HepG2 (cell line): Measurements from ENCODE around the gene MLLT10. TPM values are rescaled to one million over a fixed set of nuclear protein-coding genes. Genes with fewer than 3 reads are reported as not detected.

Source experiments
- ATAC-seq: fragments of 200-7000 bp; cut with Tn5 transposase; 3 replicates; pipeline ENCODE4 v1.9.1; 2020; ENCODE audit warnings: mild to moderate bottlenecking, moderate library complexity
- BruUV-seq: library from RNA; stranded (reverse); fragments of 400-500 nt; replicated peaks from 2 replicates; lab custom pipeline; 2021; lab: Mats Ljungman, UMichigan
- CTCF ChIA-PET: fragments of 300-600 bp; formaldehyde crosslinking; extraction: SDS; loops from one replicate; lab custom pipeline; 2021; ENCODE audit warnings: low total read pairs, inconsistent platforms, low intra/inter-chr PET ratio; lab: Yijun Ruan, JAX
- POLR2A ChIA-PET: fragments of 350-600 bp; sonication (Branson Sonifier 250); formaldehyde crosslinking; loops from one replicate; lab custom pipeline; 2020; ENCODE audit warnings: antibody characterized with exemption, inconsistent platforms; lab: Yijun Ruan, JAX
- DNase-seq: peaks from one replicate; pipeline ENCODE4 v3.0.0-alpha.2; 2015; ENCODE audit warnings: low spot score
- FAIRE-seq: peaks from 3 replicates; lab custom pipeline; 2011; peaks lifted over from hg19 to GRCh38; lab: Jason Lieb, UNC
- H2AFZ ChIP-seq: one replicate; pipeline ENCODE4 v1.6.1; 2011; ENCODE audit warnings: low read length, inconsistent platforms
- H3K27ac ChIP-seq: fragments of 300-600 bp; 3 replicates; pipeline ENCODE4 v1.8.0; 2011; ENCODE audit warnings: mixed run types, mild to moderate bottlenecking, mixed read lengths, low read length, inconsistent platforms; ENCODE audit not compliant: insufficient read depth; ENCODE audit errors: extremely low read length
- H3K27me3 ChIP-seq, 2 experiments: fragments of 200-600 bp in 1 of 2; 2 replicates in 1 of 2; 3 replicates in 1 of 2; pipeline versions ENCODE4 v1.6.0 to v1.8.0; 2011; ENCODE audit warnings: low read length in 2 of 2, mild to moderate bottlenecking in 2 of 2, moderate library complexity in 2 of 2, inconsistent platforms in 1 of 2; ENCODE audit not compliant: insufficient read depth in 2 of 2, control insufficient read depth in 1 of 2
- H3K36me3 ChIP-seq, 2 experiments: fragments of 200-600 bp in 1 of 2; replicated peaks in 1 of 2; 2 replicates in 1 of 2; 3 replicates in 1 of 2; pipeline versions ENCODE4 v1.5.1 to v1.8.0; 2011; ENCODE audit warnings: low read length in 2 of 2, inconsistent platforms in 1 of 2; ENCODE audit not compliant: insufficient read depth in 2 of 2, control insufficient read depth in 1 of 2
- H3K4me1 ChIP-seq: 2 replicates; pipeline ENCODE4 v1.5.1; 2012; ENCODE audit warnings: low read length, inconsistent platforms; ENCODE audit not compliant: insufficient read depth
- H3K4me2 ChIP-seq: 2 replicates; pipeline ENCODE4 v1.6.0; 2011; ENCODE audit warnings: low read depth, low read length, inconsistent platforms
- H3K4me3 ChIP-seq, 3 experiments: fragments of 200-600 bp in 1 of 3; sonication (generic), shearing (Covaris generic) in 1 of 3; replicated peaks in 1 of 3; 2 replicates each; pipeline ENCODE4 v1.5.1; 2011 to 2016; ENCODE audit warnings: low read length in 3 of 3, inconsistent platforms in 2 of 3, low read depth in 2 of 3, mild to moderate bottlenecking in 2 of 3, control low read depth in 1 of 3, mixed read lengths in 1 of 3; ENCODE audit not compliant: insufficient read depth in 1 of 3
- H3K79me2 ChIP-seq: one replicate; pipeline ENCODE4 v1.6.1; 2011; ENCODE audit warnings: low read length, inconsistent platforms; ENCODE audit not compliant: insufficient read depth
- H3K9ac ChIP-seq: 2 replicates; pipeline ENCODE4 v1.6.0; 2011; ENCODE audit warnings: mild to moderate bottlenecking, low read depth, low read length, inconsistent platforms; ENCODE audit not compliant: insufficient read depth
- H3K9me3 ChIP-seq: 2 replicates; pipeline ENCODE4 v1.5.1; 2012; ENCODE audit warnings: mild to moderate bottlenecking, low read length
- H4K20me1 ChIP-seq: 2 replicates; pipeline ENCODE4 v1.6.0; 2011; ENCODE audit warnings: inconsistent platforms, mild to moderate bottlenecking, low read length, moderate library complexity; ENCODE audit not compliant: insufficient read depth
- CENPBD1 ChIP-seq: sonication (generic); formaldehyde crosslinking; IDR thresholded peaks from 2 replicates; pipeline ENCODE4 v1.8.0; 2022; ENCODE audit warnings: missing genetic modification reagents, low read depth, mild to moderate bottlenecking, borderline replicate concordance
- GABPB1 ChIP-seq: IDR thresholded peaks from 2 replicates; pipeline ENCODE4 v1.6.1; 2016; ENCODE audit warnings: mild to moderate bottlenecking, missing genetic modification reagents, moderate library complexity, missing compliant biosample characterization
- GATA4 ChIP-seq: sonication (generic); IDR thresholded peaks from 2 replicates; pipeline ENCODE4 v1.6.1; 2016; ENCODE audit warnings: antibody characterized with exemption, low read depth, borderline replicate concordance
- NKX3-1 ChIP-seq: sonication (generic); formaldehyde crosslinking; IDR thresholded peaks from 2 replicates; pipeline ENCODE4 v1.5.0; 2020; ENCODE audit warnings: missing genetic modification reagents
- PLSCR1 ChIP-seq: sonication (generic); formaldehyde crosslinking; IDR thresholded peaks from 2 replicates; pipeline ENCODE4 v1.5.0; 2020; ENCODE audit warnings: missing genetic modification reagents, mild to moderate bottlenecking, borderline replicate concordance
- TEAD3 ChIP-seq: optimal IDR thresholded peaks from 2 replicates; pipeline ENCODE3; 2016; ENCODE audit warnings: borderline replicate concordance
- ZNF230 ChIP-seq: sonication (generic); formaldehyde crosslinking; IDR thresholded peaks from 2 replicates; pipeline ENCODE4 v1.4.0; 2020; ENCODE audit warnings: mild to moderate bottlenecking, missing genetic modification reagents
- ZNF251 ChIP-seq: sonication (generic); formaldehyde crosslinking; IDR thresholded peaks from 2 replicates; pipeline ENCODE4 v1.9.0; 2021; ENCODE audit warnings: mild to moderate bottlenecking, missing genetic modification reagents
- ZNF646 ChIP-seq: sonication (generic); formaldehyde crosslinking; IDR thresholded peaks from 2 replicates; pipeline ENCODE4 v1.9.0; 2021; ENCODE audit warnings: mild to moderate bottlenecking, missing genetic modification reagents
- ZNF839 ChIP-seq: sonication (generic); formaldehyde crosslinking; IDR thresholded peaks from 2 replicates; pipeline ENCODE4 v1.4.0; 2020; ENCODE audit warnings: missing genetic modification reagents, mild to moderate bottlenecking, borderline replicate concordance
- WGBS: methylation state at CpG from one replicate; pipeline ENCODE4 v1.1.6; 2017; ENCODE audit warnings: low lambda C conversion rate; 5-methylcytosine and 5-hydroxymethylcytosine counted together
- in situ Hi-C: cut with HindIII; loops from 2 replicates; pipeline ENCODE4 v1.10.0; 2017; ENCODE audit warnings: low pct_unique_long_range_greater_than_20kb; ENCODE audit not compliant: extremely low pct_ligation_motif_present
- intact Hi-C: fragments of 100-400 bp; cut with micrococcal nuclease; formaldehyde crosslinking; loops from one replicate; pipeline ENCODE4 v1.10.0; 2022; ENCODE audit not compliant: unreplicated experiment
- polyA plus RNA-seq, 8 experiments: library from polyadenylated mRNA; depleted of rRNA in 3 of 8; stranded (reverse) in 7 of 8; unstranded in 1 of 8; fragments of >200 nt; fragmentation: Illumina TruSeq in 4 of 8; extraction: Trizol in 4 of 8; gene quantifications; 2 replicates each; pipeline versions ENCODE4 v1.2.1 to v1.2.3, GENCODE V29; 2011 to 2016; ENCODE audit warnings: low read depth in 4 of 8, missing spikeins in 1 of 8, mixed read lengths in 1 of 8; ENCODE audit not compliant: insufficient read depth in 1 of 8
- total RNA-seq, 5 experiments: library from RNA; depleted of rRNA; stranded (reverse); fragments of >200 nt; fragmentation: Illumina TruSeq; extraction: Trizol; gene quantifications; 2 replicates each; pipeline ENCODE4 v1.2.3, GENCODE V29; 2016; ENCODE audit warnings: low read depth in 1 of 5

Gene MLLT10
- total and polyA plus RNA-seq, 2 of the 13 experiments (the other 11 are each of a cell fraction or from before 2014, with no cell fraction given): 51.3 to 84.1 TPM

DNA sequence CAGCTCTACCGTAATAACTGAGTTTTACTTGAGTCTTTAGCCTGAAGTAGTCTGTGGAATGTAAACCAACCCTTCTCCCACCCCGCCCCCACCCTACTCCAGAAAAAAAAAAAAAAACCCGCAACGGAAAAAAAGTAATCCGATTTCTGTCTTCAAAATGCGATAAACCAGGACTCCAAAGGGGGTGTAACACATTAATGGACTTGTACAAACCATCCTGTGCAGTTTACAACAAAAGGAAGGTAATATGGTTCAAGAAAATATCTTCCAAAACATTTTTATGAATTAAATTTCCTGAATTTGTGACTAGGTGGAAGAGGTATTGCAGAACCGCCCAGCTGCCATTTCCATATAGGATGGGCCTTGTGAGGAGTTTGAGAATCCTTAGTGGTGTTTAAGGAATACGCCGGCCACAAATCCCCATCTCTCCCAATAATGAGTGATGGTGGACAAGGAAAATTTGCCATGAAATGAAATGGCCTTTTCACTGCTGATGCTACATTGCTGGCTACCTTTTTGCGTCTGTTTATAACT, 19.1 kb upstream of the MLLT10 start:
- Histone ChIP-seq H3K4me3 (no peak overlapping the region), H2AFZ (no peak overlapping the region), H3K79me2 (peaks cover 2% of the 10 kb centered on the region), H3K4me1 (peaks cover 84% of the 10 kb centered on the region), H3K27me3 (no peaks in the 10 kb centered on the region; a peak in 1 of 5 replicates), H4K20me1 (no peaks in the 10 kb centered on the region), H3K27ac (no peak overlapping the region), H3K9me3 (no peaks in the 10 kb centered on the region), H3K9ac (no peak overlapping the region), H3K36me3 (no peaks in the 10 kb centered on the region), H3K4me2 (peak overlapping the region; percentile 98; the same call in 1 of the 2 replicates)
- no peak for TF ChIP-seq CENPBD1 (CRISPR knock-in tag)
- TF ChIP-seq ZNF251 (CRISPR knock-in tag): no peak
- no peak for TF ChIP-seq TEAD3 (CRISPR knock-in tag)
- TF ChIP-seq ZNF646 (CRISPR knock-in tag): no peak
- TF ChIP-seq GABPB1 (CRISPR knock-in tag): no peak
- TF ChIP-seq PLSCR1 (CRISPR knock-in tag): no peak
- TF ChIP-seq ZNF230: no peak
- TF ChIP-seq NKX3-1 (CRISPR knock-in tag): no peak
- TF ChIP-seq ZNF839 (CRISPR knock-in tag): no peak
- TF ChIP-seq GATA4: no peak
- no peak for FAIRE-seq
- BruUV-seq: no TSS peak
- ChIA-PET CTCF (no interaction called here), POLR2A (interaction anchor here (3.5 to 5.4 kb wide), 3 partner anchors 8 to 19 kb away, joined by 52 to 92 read pairs (median 60); partner anchors contain the start of gene SKIDA1)
- in situ Hi-C loops (loop anchor here (25.0 kb wide), 1 partner anchor 797 kb away; the partner anchor contains the start of genes BMI1 and COMMD3), intact Hi-C loops (no loop called here)
- WGBS: 96% methylated on average over 10 of the region's 10 CpGs
- ATAC-seq: no peak
- no peak for DNase-seq
